ENCODE measurements around the gene CKS1B. TPM values are rescaled to one million over a fixed set of nuclear protein-coding genes. Genes with fewer than 3 reads are reported as not detected.

The CKS1B gene
- polyA plus RNA-seq, 1 donor from 2014 or later: 29.0 TPM

DNA sequence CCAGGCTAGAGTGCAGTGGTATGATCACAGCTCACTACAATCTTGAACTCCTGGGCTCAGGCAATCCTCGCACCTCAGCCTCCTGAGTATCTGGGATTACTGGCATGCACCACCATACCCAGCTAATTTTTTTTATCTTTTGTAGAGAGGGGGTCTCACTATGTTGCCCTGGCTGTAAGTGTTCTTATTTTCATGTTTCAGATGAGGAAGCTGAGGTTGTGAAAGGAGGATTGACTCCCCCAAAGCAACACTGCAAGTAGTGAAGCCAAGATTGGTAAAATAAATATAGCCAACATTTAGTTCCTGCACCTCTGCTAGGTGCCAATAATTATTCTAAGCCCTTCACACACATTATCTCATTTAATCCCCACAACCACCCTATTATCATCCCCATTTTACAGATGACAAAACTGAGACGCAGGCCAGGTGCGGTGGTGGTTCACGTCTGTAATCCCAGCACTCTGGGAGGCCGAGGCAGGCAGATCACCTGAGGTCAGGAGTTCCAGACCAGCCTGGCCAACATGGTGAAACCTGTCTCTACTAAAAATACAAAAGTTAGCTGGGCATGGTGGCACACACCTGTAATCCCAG is 40.0 kb upstream of the CKS1B start:
- Histone ChIP-seq H3K9me3 (ENCODE audit: low read length) (no peaks in the 10 kb centered on the region), H3K4me2 (ENCODE audit: low read length) (no peak overlapping the region), H4K20me1 (ENCODE audit: insufficient read depth) (no peaks in the 10 kb centered on the region), H3K9ac (ENCODE audit: low read length) (no peak overlapping the region), H2AFZ (ENCODE audit: low read depth, low read length) (no peak overlapping the region), H3K4me3 (ENCODE audit: low read length) (no peak overlapping the region), H3K27me3 (ENCODE audit: insufficient read depth, low read depth, low read length) (no peaks in the 10 kb centered on the region), H3K9me2 (ENCODE audit: insufficient read depth, low read length) (no peaks in the 10 kb centered on the region), H3F3A (ENCODE audit: insufficient read depth, low read length, poor library complexity, severe bottlenecking) (no peaks in the 10 kb centered on the region), H3K27ac (ENCODE audit: low read length) (no peak overlapping the region), H3K36me3 (ENCODE audit: insufficient read depth, low read length) (no peaks in the 10 kb centered on the region), H3K79me2 (replicated peaks; ENCODE audit: insufficient read depth, low read length) (peaks cover 6% of the 10 kb centered on the region)
- TF ChIP-seq MXI1 (conservative IDR thresholded peaks at IDR 0.05; ENCODE audit: poor library complexity, severe bottlenecking) (no peak), EP300 (conservative IDR thresholded peaks at IDR 0.05; ENCODE audit: poor library complexity, severe bottlenecking) (no peak), RAD21 (conservative IDR thresholded peaks at IDR 0.05) (no peak), SMC3 (conservative IDR thresholded peaks at IDR 0.05; ENCODE audit: poor library complexity) (no peak), POLR2AphosphoS5 (IDR thresholded peaks at IDR 0.05) (no peak), TAF1 (IDR thresholded peaks at IDR 0.05; ENCODE audit: low read depth) (no peak), EZH2 (IDR thresholded peaks at IDR 0.05; ENCODE audit: borderline replicate concordance, insufficient read depth, low read length, poor library complexity, severe bottlenecking) (no peak)
- TF ChIP-seq, protein P1, sequence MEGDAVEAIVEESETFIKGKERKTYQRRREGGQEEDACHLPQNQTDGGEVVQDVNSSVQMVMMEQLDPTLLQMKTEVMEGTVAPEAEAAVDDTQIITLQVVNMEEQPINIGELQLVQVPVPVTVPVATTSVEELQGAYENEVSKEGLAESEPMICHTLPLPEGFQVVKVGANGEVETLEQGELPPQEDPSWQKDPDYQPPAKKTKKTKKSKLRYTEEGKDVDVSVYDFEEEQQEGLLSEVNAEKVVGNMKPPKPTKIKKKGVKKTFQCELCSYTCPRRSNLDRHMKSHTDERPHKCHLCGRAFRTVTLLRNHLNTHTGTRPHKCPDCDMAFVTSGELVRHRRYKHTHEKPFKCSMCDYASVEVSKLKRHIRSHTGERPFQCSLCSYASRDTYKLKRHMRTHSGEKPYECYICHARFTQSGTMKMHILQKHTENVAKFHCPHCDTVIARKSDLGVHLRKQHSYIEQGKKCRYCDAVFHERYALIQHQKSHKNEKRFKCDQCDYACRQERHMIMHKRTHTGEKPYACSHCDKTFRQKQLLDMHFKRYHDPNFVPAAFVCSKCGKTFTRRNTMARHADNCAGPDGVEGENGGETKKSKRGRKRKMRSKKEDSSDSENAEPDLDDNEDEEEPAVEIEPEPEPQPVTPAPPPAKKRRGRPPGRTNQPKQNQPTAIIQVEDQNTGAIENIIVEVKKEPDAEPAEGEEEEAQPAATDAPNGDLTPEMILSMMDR (IDR thresholded peaks at IDR 0.05; ENCODE audit: poor library complexity, severe bottlenecking): no peak
- TF ChIP-seq, protein P2, sequence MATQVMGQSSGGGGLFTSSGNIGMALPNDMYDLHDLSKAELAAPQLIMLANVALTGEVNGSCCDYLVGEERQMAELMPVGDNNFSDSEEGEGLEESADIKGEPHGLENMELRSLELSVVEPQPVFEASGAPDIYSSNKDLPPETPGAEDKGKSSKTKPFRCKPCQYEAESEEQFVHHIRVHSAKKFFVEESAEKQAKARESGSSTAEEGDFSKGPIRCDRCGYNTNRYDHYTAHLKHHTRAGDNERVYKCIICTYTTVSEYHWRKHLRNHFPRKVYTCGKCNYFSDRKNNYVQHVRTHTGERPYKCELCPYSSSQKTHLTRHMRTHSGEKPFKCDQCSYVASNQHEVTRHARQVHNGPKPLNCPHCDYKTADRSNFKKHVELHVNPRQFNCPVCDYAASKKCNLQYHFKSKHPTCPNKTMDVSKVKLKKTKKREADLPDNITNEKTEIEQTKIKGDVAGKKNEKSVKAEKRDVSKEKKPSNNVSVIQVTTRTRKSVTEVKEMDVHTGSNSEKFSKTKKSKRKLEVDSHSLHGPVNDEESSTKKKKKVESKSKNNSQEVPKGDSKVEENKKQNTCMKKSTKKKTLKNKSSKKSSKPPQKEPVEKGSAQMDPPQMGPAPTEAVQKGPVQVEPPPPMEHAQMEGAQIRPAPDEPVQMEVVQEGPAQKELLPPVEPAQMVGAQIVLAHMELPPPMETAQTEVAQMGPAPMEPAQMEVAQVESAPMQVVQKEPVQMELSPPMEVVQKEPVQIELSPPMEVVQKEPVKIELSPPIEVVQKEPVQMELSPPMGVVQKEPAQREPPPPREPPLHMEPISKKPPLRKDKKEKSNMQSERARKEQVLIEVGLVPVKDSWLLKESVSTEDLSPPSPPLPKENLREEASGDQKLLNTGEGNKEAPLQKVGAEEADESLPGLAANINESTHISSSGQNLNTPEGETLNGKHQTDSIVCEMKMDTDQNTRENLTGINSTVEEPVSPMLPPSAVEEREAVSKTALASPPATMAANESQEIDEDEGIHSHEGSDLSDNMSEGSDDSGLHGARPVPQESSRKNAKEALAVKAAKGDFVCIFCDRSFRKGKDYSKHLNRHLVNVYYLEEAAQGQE (IDR thresholded peaks at IDR 0.05; ENCODE audit: borderline replicate concordance): no peak

DNA sequence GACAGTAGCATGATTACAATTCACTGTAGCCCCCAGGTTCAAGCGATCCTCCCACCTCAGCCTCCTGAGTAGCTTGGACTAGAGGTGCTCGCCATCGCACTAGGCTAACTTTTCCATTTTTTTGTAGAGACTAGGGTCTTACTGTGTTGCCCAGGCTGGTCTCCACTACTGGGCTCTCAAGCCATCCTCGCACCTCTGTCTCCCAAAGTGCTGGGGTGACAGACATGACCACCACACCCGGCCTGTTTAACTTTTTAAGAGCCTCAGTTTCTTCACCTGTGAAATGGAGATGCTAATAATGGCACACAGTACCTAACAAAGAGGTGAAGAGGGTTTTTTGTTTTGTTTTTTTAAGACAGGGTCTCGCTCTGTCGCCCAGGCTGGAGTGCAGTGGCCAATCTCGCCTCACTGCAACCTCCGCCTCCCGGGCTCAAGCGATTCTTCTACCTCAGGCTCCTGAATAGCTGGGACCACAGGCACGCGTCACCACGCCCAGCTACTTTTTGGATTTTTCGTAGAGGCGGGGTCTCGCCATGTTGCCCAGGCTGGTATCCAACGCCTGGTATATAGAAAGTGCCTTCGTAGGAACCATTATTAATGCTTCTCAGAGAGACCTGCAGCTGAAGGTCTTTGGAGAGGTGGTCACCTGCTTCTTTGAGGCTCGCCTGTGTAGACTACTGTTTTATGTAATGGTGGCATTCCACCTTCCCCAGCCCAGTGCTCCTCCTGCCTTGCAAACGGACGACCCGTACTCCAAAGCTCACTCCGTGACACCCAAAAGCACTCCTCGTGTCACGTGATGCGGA is 38.5 kb upstream of the CKS1B start:
- Histone ChIP-seq H3K27me3 (ENCODE audit: insufficient read depth, low read depth, low read length) (no peaks in the 10 kb centered on the region), H3K9ac (ENCODE audit: low read length) (peak overlapping the region; percentile 94)

More for the DNA sequence above, 38.5 kb upstream of the CKS1B start:
- peak overlapping the region; percentile 85 for H3K4me2 ChIP-seq (ENCODE audit: low read length)
- peak overlapping the region; percentile 98 for H3K27ac ChIP-seq (ENCODE audit: low read length)
- H3K9me3 ChIP-seq (ENCODE audit: low read length): no peaks in the 10 kb centered on the region
- no peaks in the 10 kb centered on the region for H4K20me1 ChIP-seq (ENCODE audit: insufficient read depth)
- no peaks in the 10 kb centered on the region for H3K36me3 ChIP-seq (ENCODE audit: insufficient read depth, low read length)
- H2AFZ ChIP-seq (ENCODE audit: low read depth, low read length): peak overlapping the region; percentile 94
- peak overlapping the region; percentile 80 for H3K4me3 ChIP-seq (ENCODE audit: low read length)
- H3K79me2 ChIP-seq (replicated peaks; ENCODE audit: insufficient read depth, low read length): peaks cover 6% of the 10 kb centered on the region
- H3F3A ChIP-seq (ENCODE audit: insufficient read depth, low read length, poor library complexity, severe bottlenecking): no peaks in the 10 kb centered on the region
- H3K9me2 ChIP-seq (ENCODE audit: insufficient read depth, low read length): no peaks in the 10 kb centered on the region
- no peak for TF ChIP-seq POLR2AphosphoS5 (IDR thresholded peaks at IDR 0.05)
- TF ChIP-seq SMC3 (conservative IDR thresholded peaks at IDR 0.05; ENCODE audit: poor library complexity): no peak
- TF ChIP-seq, protein P1 (IDR thresholded peaks at IDR 0.05; ENCODE audit: poor library complexity, severe bottlenecking): no peak
- TF ChIP-seq MXI1 (conservative IDR thresholded peaks at IDR 0.05; ENCODE audit: poor library complexity, severe bottlenecking): no peak
- no peak for TF ChIP-seq TAF1 (IDR thresholded peaks at IDR 0.05; ENCODE audit: low read depth)
- no peak for TF ChIP-seq EZH2 (IDR thresholded peaks at IDR 0.05; ENCODE audit: borderline replicate concordance, insufficient read depth, low read length, poor library complexity, severe bottlenecking)
